Glomerular visceral epithelial cell (primary cell): ENCODE results near the gene NETO2.
"Not testable (repeated sequence)": the region's sequence is repeated elsewhere in the genome, so short reads cannot be mapped to it uniquely, and the experiment has no call there.

ENCODE experiments used
- DNase-seq: peaks from one replicate; pipeline ENCODE4 v3.0.0-alpha.2; 2016; ENCODE audit errors: extremely low spot score

NETO2 gene

GRCh38 chr16:47065766-47066688 lies 77.7 kb downstream of the NETO2 start:
- DNase-seq, result no peak

GRCh38 chr16:47064775-47065174 lies 79.0 kb downstream of the NETO2 start:
- DNase-seq, result no peak

GRCh38 chr16:47063011-47063724 lies 80.6 kb downstream of the NETO2 start:
- no peak for DNase-seq

GRCh38 chr16:47061204-47061603 lies 82.5 kb downstream of the NETO2 start:
- no peak for DNase-seq

GRCh38 chr16:47060596-47060995 lies 83.1 kb downstream of the NETO2 start:
- no peak for DNase-seq

GRCh38 chr16:47059991-47060390 lies 83.8 kb downstream of the NETO2 start:
- no peak for DNase-seq

- DNase-seq, result not testable (repeated sequence)
Observed at GRCh38 chr16:47059130-47059529, 84.6 kb downstream of the NETO2 start.

GRCh38 chr16:47058295-47059086 lies 85.3 kb downstream of the NETO2 start:
- DNase-seq, result no peak

- peak; percentile 4 for DNase-seq
Observed at GRCh38 chr16:47057630-47057993, 86.1 kb downstream of the NETO2 start.

GRCh38 chr16:47056688-47057629 lies 86.8 kb downstream of the NETO2 start:
- no peak for DNase-seq

GRCh38 chr16:47056061-47056460 lies 87.7 kb downstream of the NETO2 start:
- DNase-seq, result not testable (repeated sequence)

- no peak for DNase-seq
Observed at GRCh38 chr16:47055136-47055885, 88.4 kb downstream of the NETO2 start.

GRCh38 chr16:47054306-47054705 lies 89.4 kb downstream of the NETO2 start:
- DNase-seq, result no peak

GRCh38 chr16:47053895-47054294 lies 89.8 kb downstream of the NETO2 start:
- DNase-seq, result no peak

GRCh38 chr16:47052666-47053640 lies 90.8 kb downstream of the NETO2 start:
- no peak for DNase-seq

- DNase-seq, result no peak
Observed at GRCh38 chr16:47051031-47051430, 92.7 kb downstream of the NETO2 start.

- no peak for DNase-seq
Observed at GRCh38 chr16:47049901-47050583, 93.7 kb downstream of the NETO2 start.

GRCh38 chr16:47047524-47048203 lies 96.1 kb downstream of the NETO2 start:
- no peak for DNase-seq
